ENCODE data around the gene TM4SF20.

Gene TM4SF20

DNA sequence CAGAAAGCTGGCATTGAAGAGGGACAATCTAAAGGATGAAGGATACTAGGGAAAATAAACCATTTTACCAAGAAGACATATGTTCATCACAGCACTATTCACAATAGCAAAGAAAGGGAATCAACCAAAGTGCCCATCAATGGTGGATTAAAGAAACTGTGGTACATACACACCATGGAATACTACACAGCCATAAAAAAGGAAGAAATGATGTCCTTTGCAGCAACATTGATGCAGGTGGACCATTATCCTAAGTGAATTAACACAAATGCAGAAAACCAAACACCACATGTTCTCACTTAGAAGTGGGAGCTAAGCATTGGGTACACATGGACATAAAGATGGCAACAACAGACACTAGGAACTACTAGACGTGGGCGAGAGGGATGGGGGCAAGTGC lies 61.3 kb downstream of the TM4SF20 start:
- no peak for DNase-seq

DNA sequence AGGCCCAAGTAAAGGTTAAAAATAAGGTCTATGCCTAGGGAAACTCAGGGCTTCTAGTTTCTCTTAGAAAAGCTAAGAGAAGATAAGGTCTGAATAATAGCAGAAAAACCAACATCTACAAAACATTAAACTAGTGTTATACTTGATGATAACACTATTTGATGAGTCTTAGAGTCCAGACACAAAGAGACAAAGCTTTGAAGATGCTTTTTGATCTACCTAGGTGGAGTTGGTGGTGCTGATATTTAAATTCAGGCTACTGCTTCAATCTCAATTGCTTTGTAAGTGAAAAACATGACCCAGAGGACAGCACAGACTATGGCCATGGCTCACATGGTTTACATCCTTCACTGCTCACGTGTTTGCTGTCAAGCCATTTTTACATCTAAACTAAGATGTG lies 65.8 kb downstream of the TM4SF20 start:
- no peak for DNase-seq

DNA sequence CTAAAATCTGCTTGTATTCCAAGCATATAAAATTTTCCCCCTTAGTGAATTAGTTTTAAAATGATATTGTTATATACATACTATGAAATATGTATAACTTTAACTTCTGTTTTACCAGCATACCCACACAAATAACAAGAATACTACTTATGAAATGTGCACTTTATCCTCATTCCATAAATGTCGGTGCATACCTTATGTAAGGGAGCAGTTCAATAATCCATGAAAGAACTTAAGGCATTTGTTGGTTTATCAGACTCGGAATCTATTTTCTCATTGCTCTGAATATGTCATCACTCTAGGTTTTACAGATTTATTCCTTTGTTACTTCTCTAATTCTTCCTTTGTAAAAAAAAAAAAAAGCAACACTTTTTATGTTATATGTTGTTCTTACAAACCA lies 66.5 kb downstream of the TM4SF20 start:
- no peak for DNase-seq

All from retina (tissue), 1 donor.